ENCODE data around the gene CSN2.

DNA sequence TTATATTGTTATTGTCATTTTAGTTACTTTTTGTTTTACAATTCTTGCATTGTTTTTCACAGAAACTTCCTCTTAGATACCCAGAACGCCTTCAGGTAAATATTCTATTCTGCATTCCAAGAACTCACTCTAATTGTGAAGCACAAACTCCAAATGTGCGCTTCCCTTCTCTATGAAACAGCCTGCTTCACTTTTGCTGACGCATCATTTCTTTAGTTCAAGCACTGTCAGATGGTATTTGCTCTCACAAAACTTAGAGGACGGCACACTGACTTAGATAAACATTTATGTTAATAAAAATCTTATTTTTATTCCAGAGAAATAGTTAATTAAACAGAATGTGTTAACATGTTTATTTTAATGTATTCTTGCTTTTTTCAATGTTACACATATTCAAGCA, 31.4 kb downstream of the CSN2 start:
- TF ChIP-seq, protein P1, sequence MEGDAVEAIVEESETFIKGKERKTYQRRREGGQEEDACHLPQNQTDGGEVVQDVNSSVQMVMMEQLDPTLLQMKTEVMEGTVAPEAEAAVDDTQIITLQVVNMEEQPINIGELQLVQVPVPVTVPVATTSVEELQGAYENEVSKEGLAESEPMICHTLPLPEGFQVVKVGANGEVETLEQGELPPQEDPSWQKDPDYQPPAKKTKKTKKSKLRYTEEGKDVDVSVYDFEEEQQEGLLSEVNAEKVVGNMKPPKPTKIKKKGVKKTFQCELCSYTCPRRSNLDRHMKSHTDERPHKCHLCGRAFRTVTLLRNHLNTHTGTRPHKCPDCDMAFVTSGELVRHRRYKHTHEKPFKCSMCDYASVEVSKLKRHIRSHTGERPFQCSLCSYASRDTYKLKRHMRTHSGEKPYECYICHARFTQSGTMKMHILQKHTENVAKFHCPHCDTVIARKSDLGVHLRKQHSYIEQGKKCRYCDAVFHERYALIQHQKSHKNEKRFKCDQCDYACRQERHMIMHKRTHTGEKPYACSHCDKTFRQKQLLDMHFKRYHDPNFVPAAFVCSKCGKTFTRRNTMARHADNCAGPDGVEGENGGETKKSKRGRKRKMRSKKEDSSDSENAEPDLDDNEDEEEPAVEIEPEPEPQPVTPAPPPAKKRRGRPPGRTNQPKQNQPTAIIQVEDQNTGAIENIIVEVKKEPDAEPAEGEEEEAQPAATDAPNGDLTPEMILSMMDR (IDR thresholded peaks at IDR 0.05), result no peak
- no peak for TF ChIP-seq POLR2A (IDR thresholded peaks at IDR 0.05)

All from uterus (tissue), 2 donors.